ENCODE data around the gene TRIM38.

The TRIM38 gene

DNA sequence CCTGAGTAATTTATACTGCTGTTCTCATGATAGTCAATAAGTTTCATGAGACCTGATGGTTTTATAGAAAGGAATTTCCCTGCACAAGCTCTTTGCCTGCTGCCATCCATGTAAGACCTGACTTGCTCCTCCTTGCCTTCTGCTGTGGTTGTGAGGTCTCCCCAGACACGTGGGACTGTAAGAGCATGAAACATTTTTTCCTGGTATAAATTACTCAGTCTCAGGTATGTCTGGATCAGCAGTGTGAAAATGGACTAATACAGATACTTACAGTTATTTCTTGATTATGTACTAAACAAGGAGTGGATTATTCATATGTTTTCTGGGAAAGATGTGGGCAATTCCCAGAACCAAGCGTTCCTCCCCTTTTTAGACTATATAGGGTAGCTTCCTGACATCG is 1.9 kb upstream of the TRIM38 start:
- FAIRE-seq (no peak), DNase-seq (ENCODE audit: insufficient read length, low spot score) (no peak)
- TF ChIP-seq, protein P1, sequence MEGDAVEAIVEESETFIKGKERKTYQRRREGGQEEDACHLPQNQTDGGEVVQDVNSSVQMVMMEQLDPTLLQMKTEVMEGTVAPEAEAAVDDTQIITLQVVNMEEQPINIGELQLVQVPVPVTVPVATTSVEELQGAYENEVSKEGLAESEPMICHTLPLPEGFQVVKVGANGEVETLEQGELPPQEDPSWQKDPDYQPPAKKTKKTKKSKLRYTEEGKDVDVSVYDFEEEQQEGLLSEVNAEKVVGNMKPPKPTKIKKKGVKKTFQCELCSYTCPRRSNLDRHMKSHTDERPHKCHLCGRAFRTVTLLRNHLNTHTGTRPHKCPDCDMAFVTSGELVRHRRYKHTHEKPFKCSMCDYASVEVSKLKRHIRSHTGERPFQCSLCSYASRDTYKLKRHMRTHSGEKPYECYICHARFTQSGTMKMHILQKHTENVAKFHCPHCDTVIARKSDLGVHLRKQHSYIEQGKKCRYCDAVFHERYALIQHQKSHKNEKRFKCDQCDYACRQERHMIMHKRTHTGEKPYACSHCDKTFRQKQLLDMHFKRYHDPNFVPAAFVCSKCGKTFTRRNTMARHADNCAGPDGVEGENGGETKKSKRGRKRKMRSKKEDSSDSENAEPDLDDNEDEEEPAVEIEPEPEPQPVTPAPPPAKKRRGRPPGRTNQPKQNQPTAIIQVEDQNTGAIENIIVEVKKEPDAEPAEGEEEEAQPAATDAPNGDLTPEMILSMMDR (IDR thresholded peaks at IDR 0.05; ENCODE audit: insufficient read depth, missing control alignments): no peak

DNA sequence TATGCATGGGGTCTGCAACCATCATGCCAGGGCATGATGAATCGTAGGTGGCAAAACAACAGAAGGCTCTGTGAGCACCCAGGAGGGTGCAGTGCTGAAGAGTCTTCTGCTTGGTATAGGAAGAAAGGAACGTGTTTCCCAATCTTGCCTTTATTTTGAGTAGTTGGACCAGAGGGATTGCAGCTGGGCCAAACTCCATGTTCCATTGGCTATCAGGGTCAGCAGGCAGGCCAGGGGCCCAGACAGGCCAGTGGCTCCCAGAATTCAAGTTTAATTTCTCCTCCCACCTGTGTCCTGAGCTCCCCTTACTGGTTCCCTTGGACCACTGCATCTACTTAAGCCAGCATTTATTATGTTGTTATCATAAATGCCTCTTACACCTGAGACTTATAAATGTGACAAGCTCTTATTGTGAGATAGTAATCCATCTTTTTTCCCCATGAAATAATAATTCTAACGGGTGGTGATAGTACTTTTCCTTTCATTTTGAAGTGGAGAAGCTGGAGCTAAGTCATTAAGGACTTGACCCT is 918 bp upstream of the TRIM38 start:
- DNase-seq (ENCODE audit: insufficient read length, low spot score) (no peak), FAIRE-seq (no peak)
- TF ChIP-seq, protein P1 (IDR thresholded peaks at IDR 0.05; ENCODE audit: insufficient read depth, missing control alignments): no peak

DNA sequence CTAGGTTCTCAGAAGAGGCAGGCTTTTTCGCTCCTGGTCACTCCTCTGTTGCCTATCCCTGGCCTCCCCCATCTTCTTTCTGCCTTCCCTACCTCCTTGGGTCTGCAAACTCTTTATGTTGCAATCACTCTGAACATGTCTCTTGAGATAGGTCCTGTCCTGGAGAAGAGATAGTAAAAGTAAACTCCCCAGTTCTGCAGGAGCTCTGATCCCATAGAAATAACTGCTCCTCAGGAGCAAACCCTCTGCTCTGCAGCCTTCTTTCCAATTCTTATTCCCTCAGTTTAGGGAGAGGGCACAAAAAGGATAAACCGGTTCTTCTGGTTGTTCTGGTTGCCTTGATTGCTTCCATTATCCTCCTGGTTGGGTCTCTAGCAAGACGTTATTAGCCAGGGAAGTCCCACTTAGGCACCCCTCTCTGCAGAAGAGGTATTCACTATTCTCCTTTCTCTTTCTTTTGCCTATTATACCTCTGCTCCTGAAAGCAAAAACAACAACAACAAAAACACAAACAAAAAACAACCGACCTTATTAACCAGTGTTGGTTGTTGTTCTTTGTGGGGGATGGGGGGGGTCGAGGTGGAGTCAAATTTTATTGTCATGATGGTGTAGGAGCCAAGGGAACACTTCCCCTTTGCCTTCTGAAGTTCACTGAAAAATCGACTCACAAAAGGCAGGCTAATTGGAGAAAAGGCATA is 973 bp downstream of the TRIM38 start:
- FAIRE-seq: no peak

DNA sequence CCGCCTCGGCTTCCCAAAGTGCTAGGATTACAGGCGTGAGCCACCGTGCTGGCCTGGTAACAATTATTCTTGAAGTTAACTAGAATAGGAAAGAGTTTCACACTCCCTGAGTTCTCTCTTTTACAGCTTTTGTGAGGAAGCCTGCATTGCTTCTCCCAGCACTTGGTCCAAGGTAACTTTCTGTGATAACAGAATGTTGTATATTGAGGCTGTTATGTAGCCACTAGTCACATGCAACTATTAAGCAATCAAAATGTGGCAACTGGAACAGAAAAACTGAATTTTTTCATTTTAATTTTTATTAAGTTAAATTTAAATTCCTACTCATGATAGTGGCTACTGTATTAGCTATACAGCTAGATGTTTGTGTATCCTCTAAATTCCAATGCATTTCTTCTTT is 2.5 kb downstream of the TRIM38 start:
- TF ChIP-seq, protein P1 (IDR thresholded peaks at IDR 0.05; ENCODE audit: insufficient read depth, missing control alignments): no peak
- DNase-seq (ENCODE audit: insufficient read length, low spot score) (no peak), FAIRE-seq (no peak)

More for the DNA sequence above, 973 bp downstream of the TRIM38 start:
- no peak for DNase-seq (ENCODE audit: insufficient read length, low spot score)
- TF ChIP-seq, protein P1 (IDR thresholded peaks at IDR 0.05; ENCODE audit: insufficient read depth, missing control alignments): no peak

DNA sequence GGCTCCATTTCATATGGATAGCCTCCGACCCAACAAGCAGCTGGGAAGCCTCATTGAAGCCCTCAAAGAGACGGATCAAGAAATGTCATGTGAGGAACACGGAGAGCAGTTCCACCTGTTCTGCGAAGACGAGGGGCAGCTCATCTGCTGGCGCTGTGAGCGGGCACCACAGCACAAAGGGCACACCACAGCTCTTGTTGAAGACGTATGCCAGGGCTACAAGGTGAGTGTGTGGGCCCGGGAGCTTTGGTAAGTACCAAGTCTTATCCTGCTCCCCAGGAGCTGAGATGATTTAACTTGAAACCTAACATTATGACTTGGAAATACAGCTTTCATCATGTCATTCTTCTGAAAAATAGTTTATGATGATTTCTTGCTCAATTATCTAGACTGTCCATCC is 4.1 kb downstream of the TRIM38 start:
- TF ChIP-seq, protein P1 (IDR thresholded peaks at IDR 0.05; ENCODE audit: insufficient read depth, missing control alignments): no peak
- FAIRE-seq (no peak), DNase-seq (ENCODE audit: insufficient read length, low spot score) (no peak)

DNA sequence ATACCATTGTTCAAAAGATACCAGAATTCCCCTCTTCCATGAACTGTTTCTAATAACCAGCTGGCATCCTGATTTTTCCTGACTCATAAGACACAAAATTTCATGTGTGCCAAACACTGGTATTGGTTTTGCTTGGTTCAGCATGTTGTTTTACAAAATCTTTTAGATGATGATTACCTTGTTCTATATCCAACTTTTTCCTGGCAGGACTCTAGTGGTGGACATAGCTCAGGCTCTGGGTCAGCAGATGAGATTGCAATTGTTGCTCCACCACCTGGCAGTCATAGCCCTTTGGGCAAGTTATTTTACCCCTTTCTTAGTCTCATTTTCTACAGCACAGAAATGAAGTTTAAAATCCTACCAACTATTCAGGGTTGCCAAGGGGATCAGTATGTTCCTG is 6.2 kb downstream of the TRIM38 start:
- no peak for DNase-seq (ENCODE audit: insufficient read length, low spot score)
- TF ChIP-seq, protein P1 (IDR thresholded peaks at IDR 0.05; ENCODE audit: insufficient read depth, missing control alignments): no peak
- no peak for FAIRE-seq

DNA sequence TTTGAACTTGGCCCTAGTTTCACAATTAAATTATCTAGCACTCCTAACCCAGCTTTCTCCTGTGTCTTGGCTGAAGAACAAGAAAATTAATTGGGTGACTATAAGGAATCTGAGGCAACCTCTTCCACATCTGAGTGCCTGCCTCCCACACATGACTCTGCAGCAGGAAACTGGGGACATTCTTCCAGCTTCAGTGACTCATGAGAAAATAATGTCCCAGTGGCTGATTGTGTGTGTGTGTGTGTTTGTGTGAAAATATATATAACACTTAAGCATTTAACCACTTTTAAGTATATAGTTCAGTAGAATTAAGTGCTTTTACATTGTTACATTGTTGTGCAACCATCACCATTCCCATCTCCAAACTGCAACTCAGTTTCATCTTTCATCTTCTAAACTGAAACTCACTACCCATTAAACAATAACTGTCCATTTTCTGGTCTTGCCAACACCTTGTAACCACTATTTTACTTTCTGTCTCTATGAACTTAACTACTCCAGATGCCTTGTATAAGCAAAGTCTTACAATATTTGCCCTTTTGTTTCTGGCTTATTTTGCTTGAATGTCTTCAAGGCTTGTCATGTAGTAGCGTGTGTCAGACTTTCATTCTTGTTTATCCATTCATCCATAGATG is 8.7 kb downstream of the TRIM38 start:
- TF ChIP-seq, protein P1 (IDR thresholded peaks at IDR 0.05; ENCODE audit: insufficient read depth, missing control alignments): no peak
- FAIRE-seq (no peak), DNase-seq (ENCODE audit: insufficient read length, low spot score) (no peak)
